Measurements from ENCODE around the gene MAPK8. TPM values are rescaled to one million over a fixed set of nuclear protein-coding genes. Genes with fewer than 3 reads are reported as not detected.

MAPK8 gene
- total RNA-seq, 4 donors from 2014 or later: 13.6 to 182 (median 41.7) TPM

DNA sequence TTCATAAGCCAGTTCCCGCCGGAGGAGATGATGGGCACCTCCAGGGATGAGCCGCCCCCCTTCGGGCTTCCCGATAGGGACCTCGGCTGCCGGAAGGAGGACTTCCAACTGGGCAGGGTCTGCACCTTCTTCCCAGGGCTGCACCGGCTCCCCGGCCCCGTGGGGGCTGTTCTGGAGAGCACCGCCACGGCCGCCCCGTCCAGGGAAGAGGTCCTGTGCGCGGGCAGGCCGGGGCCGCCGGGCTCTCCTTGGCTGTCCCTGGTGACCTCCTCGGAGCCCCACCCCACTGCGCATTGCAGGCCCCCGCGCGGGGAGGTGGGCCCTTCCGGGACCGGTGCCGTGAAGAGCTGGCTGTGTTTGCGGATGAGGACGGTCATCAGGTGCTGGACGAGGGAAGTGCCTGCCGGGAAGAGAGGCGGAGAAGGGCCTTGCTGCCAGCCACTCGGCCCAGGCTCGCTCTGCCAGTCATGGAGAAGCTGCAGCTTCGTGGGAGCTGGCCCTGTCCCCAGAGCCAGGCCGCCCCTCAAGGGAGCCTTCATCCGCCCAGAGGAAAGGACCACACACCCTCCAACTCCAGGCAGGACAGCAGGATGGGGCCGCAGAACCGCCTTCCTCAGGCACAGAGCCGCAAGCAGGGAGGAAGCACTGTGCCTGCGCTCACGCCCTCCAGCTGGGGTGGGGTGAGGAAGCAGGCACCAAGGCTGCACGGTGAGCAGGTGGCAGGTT is 144.4 kb downstream of the MAPK8 start:
- H3K4me1 ChIP-seq: no peaks in the 10 kb centered on the region
- TF ChIP-seq, protein P1, sequence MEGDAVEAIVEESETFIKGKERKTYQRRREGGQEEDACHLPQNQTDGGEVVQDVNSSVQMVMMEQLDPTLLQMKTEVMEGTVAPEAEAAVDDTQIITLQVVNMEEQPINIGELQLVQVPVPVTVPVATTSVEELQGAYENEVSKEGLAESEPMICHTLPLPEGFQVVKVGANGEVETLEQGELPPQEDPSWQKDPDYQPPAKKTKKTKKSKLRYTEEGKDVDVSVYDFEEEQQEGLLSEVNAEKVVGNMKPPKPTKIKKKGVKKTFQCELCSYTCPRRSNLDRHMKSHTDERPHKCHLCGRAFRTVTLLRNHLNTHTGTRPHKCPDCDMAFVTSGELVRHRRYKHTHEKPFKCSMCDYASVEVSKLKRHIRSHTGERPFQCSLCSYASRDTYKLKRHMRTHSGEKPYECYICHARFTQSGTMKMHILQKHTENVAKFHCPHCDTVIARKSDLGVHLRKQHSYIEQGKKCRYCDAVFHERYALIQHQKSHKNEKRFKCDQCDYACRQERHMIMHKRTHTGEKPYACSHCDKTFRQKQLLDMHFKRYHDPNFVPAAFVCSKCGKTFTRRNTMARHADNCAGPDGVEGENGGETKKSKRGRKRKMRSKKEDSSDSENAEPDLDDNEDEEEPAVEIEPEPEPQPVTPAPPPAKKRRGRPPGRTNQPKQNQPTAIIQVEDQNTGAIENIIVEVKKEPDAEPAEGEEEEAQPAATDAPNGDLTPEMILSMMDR (IDR thresholded peaks at IDR 0.05): no peak
- TF ChIP-seq POLR2A (IDR thresholded peaks at IDR 0.05): no peak
- H3K4me3 ChIP-seq: no peak overlapping the region
- H3K27me3 ChIP-seq: no peaks in the 10 kb centered on the region
- no peaks in the 10 kb centered on the region for H3K9me3 ChIP-seq
- no peak for DNase-seq
- H3K27ac ChIP-seq: no peak overlapping the region
- no peaks in the 10 kb centered on the region for H3K36me3 ChIP-seq
- intact Hi-C loops (cut with DNase I; ENCODE audit: low total_unique reads): no loop called here

DNA sequence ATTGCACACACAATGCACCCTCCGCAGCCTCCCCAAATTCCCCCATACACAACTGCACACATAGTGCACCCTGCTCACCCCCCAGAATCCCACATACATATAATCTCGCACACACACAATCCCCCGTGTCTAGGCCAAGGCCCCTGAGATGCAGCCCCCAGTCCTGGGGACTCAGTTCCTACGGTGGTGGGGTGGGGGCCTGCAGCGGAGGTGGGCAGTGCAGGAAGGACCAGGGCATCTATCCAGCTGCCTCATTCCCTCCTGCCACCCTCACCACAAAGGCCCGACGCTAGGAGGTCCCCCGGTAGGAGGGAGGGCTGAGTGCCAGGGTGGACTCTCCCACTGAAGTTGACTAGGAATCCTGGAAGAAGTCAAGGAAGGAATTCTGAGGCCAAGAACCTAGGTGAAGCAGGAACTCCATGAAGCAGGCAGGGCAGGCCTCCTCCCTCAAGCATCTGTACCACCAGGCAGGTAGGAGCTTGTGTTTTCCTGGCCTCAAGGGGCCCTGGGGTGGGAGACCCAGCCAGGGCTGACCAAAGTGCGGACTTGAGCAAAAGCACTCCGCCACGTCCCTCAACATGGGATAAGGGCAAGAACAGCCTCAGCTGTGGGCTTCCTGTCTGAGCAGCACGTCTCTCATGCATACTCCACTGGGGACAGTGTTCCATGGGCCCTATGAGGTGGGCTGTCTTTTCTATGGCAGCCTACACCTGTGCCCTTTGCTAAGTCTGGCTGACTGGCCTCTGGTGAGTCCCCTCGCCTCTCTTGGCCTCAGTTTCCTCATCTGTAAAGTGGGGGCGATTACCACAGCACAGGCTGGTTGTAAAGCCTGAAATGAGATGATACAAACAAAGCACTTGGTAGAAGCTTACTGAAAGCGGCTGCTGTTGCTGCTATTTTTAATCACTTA is 145.7 kb downstream of the MAPK8 start:
- H3K4me3 ChIP-seq: no peak overlapping the region
- no peaks in the 10 kb centered on the region for H3K4me1 ChIP-seq
- H3K27ac ChIP-seq: no peak overlapping the region
- H3K9me3 ChIP-seq: no peaks in the 10 kb centered on the region
- H3K36me3 ChIP-seq: no peaks in the 10 kb centered on the region
- no peaks in the 10 kb centered on the region for H3K27me3 ChIP-seq
- DNase-seq: no peak
- intact Hi-C loops (cut with DNase I; ENCODE audit: low total_unique reads): no loop called here
- no peak for TF ChIP-seq POLR2A (IDR thresholded peaks at IDR 0.05)
- TF ChIP-seq, protein P1 (IDR thresholded peaks at IDR 0.05): no peak

DNA sequence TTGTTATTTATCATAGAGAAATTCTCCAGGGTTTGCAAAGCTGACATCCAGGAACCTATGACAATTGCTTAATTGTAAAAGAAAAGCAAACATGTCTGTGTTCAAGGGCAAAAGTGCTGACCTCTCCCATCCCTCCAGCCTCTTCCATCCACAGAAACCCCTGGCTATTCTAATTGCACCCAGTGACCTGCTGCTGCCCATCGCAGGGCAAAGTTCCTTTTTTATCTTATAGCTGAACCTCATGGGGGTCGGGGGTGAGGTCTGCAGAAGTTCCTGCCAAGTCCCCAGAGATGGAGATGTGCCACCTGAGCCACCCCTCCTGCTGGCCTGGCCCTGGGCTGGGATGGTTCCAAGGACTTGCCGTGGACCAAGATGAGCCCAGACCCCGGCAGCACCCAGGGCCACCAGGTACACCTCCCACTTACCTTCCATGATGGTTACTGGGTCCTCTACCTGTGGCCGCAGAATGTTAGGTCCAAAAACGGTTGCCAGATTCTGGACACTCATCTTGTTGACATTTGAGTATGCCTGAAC is 146.5 kb downstream of the MAPK8 start:
- no peak for DNase-seq
- Histone ChIP-seq H3K4me1 (no peaks in the 10 kb centered on the region), H3K36me3 (no peaks in the 10 kb centered on the region), H3K9me3 (no peaks in the 10 kb centered on the region), H3K4me3 (no peak overlapping the region), H3K27me3 (no peaks in the 10 kb centered on the region), H3K27ac (no peak overlapping the region)
- intact Hi-C loops (cut with DNase I; ENCODE audit: low total_unique reads): no loop called here
- no peak for TF ChIP-seq POLR2A (IDR thresholded peaks at IDR 0.05)
- TF ChIP-seq, protein P1 (IDR thresholded peaks at IDR 0.05): no peak

DNA sequence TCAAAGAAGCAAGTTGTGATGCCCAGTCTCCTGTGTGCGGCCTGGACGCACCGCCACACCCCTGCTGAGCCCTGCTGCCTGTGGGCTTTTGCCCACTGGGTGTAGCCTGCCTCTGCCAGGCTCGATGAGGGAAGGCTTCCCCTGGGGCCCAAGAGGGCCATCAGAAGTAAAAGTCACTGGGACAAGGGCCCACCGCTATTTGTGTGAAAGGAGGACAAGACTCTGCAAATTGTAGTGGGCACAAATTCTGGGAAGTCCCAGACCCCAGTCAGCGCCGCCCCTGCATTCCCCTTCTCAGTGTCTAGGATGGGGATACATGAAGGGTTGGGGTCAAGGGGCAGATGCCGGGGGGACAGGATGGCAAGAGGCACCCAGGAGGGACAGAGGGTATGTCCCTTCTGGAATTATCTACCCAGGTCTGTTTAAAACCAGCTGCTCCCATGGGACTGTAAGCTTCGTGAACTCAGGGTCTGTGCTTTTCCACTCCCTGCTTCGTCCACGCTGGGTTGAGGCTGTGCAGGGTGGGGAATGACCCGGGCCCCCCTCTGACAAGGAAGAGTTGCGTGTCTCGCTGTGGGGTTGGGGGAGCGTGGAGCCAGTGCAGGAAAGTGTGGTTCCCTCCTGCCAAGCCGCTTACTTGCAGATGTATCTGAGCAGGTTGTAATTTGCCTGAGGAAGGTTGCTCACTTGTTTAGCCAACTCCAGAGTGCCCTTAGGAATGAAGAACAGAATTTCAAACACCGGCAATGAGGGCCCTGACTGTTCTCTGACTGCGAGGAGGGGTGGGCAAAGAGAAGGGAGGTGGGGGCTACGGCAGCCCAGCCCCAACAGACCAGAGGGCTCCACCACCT is 147.2 kb downstream of the MAPK8 start:
- H3K36me3 ChIP-seq: no peaks in the 10 kb centered on the region
- no peaks in the 10 kb centered on the region for H3K9me3 ChIP-seq
- H3K4me1 ChIP-seq: no peaks in the 10 kb centered on the region
- intact Hi-C loops (cut with DNase I; ENCODE audit: low total_unique reads): no loop called here
- H3K27me3 ChIP-seq: no peaks in the 10 kb centered on the region
- TF ChIP-seq POLR2A (IDR thresholded peaks at IDR 0.05): no peak
- TF ChIP-seq, protein P1 (IDR thresholded peaks at IDR 0.05): no peak
- no peak overlapping the region for H3K27ac ChIP-seq
- no peak for DNase-seq
- no peak overlapping the region for H3K4me3 ChIP-seq
